Smooth muscle cell of the brain vasculature (primary cell): Measurements from ENCODE around the gene PSMA4.
A peak's percentile ranks its signal among the peaks of the same experiment; 100 is the strongest.
"Not testable (repeated sequence)": the region's sequence is repeated elsewhere in the genome, so short reads cannot be mapped to it uniquely, and the experiment has no call there.

Source experiments
- DNase-seq: peaks from one replicate; pipeline ENCODE4 v3.0.0-alpha.2; 2012; ENCODE audit warnings: low read depth, low spot score

PSMA4 gene

DNA sequence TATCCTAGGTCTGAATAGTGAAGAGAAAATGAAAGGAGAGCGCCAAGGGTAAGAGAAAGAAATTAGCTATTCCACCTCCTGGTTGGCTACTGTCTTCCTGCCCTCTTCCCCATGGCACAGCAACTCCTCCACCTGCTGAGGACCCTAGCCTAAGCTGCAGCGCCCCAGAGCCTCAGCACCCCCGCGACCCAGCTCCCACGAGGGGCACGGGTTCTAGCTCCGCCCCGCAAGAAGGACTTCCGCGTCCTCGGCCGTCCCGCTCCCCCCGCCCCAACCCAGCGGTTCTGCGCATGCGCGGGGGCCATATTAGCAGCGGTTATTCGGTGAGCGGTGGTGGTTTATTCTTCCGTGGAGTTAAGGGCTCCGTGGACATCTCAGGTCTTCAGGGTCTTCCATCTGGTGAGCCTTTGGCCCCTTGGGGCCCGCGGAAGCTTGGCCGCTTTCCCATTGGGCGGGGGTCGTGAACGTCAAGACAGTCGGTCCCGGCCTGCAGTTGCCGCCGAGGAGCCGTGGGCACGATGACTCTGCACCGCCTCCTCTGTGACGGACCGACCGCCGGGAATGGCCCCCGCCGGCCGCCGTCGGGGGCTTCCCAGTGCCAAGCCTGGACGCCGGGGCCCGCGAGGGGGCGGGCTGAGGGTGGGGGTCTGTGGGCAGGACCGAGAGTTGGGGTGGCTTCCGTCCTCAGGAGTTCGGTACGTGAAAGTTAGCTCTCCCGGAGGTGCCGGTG, at the start of gene PSMA4:
Gene PSMA4, plus strand, starts transcription at position 304 of the 730 bp plus-strand sequence. CDS start 1,484 bp downstream, outside the sequence.
- DNase-seq: peak; percentile 58

DNA sequence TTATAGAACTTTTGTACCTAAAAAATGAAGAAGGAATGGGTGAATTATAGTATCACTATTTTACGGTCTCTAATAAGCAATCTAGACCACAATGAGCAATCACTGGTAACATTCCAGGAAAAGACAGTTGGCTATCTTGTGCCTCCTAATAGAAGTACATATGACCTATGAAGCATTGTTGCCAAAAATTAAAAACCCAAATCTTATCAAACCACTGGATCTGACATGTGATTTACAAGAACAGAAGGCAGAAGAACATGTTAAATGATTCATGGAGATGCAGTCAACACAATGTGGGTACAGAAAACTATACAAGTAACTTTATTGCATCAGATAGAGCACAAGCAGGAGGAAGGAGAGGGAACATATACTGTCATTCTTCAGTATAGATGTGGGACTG, 47.4 kb upstream of the PSMA4 start:
- no peak for DNase-seq

DNA sequence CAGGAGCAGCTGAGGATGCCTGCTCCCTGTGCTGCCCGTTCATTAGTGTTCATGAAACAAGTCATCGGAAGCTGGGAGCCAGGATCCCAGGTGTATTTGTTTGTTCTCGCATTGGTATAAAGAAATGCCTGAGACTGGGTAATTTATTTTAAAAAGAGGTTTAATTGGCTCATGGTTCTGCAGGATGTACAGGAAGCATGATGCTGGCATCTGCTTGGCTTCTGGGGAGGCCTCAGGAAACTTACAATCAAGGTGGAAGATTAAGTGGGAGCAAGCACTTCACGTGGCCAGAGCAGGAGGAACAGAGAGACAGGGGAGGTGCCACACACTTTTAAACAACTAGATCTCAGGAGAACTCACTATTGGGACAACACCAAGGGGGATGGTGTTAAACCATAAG, 38.4 kb upstream of the PSMA4 start:
- no peak for DNase-seq

DNA sequence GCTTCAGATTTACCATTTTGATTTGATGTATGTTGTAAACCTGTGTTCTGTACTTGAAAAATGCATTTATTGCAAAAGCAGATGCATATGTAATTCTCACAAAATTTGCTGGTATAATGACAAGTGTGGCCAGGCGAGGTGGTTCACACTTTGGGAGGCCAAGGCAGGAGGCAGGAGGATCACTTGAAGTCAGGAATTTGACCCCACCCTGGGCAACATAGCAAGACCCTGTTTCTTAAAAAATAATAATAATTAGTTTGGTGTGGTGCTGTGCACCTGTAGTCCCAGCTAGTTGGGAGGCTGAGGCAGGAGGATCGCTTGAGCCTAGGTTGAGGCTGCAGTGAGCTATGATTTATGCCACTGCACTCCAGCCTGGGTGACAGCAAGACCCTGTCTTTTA, 37.6 kb upstream of the PSMA4 start:
- no peak for DNase-seq

DNA sequence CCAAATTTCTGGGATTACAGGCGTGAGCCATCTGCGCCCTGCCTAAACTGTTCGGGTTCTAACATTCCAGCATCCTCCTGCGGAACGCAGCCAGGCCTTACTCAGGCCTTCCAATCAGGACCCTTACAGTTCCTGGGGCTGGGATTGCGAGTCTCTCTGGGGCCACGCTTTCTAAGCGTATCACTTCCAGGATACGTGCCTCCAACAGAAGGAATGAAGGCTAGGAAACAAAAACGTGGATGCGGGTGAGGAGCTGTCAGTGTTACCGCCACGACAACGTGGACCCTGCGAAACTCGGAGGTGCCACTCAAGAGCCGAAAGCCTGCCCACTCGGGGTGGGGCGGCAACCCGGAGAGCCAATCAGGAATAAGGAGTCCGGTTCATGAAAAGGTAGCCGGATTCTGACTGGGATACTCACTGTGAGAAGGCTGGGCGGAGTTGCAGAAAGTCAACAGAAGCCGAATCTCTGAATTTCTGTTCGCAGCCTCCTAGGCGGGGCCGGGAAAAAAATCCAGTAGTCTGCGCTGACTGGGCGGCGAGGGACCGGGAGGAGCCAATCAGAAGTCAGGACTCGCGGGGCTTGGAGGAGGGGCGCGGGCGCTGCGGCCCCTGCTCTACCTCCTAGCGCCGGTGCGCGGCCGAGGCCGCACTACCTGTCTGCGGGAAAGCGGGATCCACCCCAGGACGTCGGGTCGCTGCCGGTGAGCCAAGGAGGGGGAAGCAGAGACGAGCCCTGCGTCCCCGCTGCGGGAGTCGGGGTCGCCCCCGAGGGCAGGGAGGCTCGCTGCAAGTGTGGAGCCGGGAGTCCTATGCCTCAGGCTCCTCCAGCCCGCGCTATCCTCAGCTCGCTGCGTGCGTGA, 33.0 kb upstream of the PSMA4 start, which contains the start of gene HYKK:
Gene HYKK, plus strand, starts transcription at position 607 of the 860 bp plus-strand sequence. CDS start 5,512 bp downstream, outside the sequence.
- DNase-seq: peak; percentile 91

DNA sequence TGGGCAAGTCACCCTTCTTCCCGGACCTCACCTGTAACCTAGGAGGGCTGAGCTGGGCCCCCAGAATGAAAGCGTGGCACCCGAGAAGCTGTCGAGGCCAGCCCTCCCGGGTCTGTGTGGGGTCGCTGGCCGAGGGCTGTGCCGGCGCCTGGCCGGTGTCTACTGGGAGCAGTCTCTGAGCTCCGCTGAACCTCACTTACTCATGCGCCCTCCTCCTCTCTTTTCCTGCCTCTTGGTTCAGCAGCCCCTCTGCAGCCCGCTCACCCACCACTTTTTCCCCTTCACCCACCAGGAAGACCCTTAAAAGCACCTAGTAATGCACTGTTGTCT, 32.4 kb upstream of the PSMA4 start:
- no peak for DNase-seq

DNA sequence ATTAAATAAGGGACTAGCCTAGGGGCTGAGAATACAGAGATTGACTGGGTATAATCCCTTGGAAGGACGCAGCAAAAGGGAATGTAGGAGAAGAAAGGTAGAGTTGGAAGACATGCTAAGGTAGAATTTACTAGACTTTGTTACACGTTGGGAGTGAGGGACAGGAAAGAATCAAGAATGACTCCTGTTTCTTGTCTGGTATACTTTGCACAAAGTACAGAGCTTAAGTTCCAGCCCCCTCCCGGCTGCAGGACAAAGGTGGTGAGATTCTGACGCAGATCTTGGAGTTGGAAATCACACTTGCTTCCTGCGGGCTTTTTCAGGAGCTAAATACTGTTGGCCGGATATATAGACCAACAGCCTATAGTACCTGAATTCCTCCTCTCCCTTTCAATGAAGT, 32.0 kb upstream of the PSMA4 start:
- no peak for DNase-seq

DNA sequence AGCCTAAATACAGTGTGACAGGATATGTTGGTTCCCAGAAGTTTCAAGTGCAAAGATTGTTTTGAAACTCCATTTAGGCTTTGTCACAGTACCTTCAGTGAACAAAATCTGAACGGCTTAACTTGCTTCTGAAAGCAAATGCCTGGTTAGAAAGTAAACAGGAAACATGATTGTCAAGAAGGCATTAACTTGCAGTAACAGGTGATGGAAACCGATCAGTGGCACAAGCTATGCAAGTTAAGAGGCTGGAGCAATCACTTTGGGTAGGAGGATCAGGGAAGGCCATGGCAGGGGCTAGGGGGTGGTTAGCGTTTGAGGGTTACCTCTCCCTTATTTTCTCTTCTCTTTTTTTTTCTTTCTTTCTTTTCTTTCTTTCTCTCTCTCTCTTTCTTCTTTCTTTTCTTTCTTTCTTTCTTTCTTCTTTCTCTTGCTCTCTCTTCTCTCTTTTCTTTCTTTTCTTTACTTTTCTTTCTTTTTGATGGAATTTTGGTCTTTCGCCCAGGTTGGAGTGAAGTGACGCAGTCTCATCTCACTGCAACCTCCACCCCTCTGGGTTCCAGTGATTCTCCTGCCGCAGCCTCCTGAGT, 30.4 kb upstream of the PSMA4 start:
- no peak for DNase-seq

DNA sequence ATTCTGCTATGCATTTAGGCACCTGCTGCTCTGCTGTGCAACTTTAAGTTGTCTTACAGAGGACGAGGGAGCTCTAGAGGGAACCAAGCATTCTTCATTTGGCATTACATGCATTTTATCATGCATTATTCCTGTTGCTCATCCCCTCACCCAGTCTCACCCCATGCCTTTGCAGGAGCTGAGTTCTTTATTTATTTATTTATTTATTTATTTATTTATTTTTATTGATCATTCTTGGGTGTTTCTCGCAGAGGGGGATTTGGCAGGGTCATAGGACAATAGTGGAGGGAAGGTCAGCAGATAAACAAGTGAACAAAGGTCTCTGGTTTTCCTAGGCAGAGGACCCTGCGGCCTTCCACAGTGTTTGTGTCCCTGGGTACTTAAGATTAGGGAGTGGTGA, 20.2 kb upstream of the PSMA4 start:
- DNase-seq: not testable (repeated sequence)

DNA sequence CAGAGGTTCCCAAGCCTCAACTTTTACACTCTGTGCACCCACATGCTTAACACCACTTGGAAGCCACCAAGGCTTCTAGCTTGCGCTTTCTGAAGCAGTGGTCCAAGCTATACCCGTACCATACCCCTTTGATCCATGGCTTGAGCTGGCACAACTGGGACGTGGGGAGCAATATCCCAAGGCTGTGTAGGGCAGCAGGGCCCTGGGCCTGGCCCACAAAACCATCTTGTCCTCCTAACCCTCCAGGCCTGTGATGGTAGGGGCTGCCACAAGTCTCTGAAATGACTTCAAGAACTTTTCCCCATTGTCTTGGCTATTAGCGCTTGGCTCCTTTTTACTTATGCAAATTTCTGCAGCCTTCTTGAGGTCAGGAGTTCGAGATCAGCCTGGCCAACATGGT, 16.0 kb upstream of the PSMA4 start:
- no peak for DNase-seq

DNA sequence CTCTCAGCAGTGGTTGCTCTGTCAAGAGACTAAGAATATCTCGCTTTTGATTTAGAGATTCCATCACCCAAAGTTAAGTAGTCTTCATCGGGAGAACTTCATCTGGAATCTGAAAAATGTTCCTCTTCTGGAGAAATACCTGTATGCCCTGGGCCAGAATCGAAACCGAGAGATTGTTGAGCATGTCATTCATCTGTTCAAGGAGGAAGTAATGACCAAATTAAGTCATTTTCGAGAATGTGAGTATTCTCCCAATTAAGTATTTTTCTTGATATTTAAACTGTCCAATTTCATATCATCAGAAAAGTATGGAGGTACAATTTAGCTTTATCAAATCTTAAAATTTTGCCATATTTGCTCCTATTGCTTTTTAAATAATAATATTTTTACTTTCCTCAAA, 12.9 kb upstream of the PSMA4 start:
- no peak for DNase-seq

DNA sequence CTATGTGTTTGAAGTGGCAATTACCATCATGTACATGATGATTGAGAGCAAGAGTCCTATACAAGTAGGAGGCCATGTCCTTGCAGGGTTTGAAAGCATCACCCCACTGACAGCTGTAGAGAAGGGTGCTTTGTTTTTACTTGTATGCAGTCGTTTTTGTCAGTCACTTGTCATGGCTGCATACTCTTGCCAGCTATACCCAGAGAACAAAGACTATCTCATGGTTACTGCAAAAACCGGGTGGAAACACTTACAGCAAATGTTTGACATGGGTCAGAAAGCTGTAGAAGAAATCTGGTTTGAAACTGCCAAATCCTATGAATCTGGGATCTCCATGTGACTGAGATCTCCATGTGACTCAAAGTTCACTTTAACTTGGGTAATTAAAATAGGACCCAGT, 6.9 kb upstream of the PSMA4 start:
- DNase-seq: no peak

DNA sequence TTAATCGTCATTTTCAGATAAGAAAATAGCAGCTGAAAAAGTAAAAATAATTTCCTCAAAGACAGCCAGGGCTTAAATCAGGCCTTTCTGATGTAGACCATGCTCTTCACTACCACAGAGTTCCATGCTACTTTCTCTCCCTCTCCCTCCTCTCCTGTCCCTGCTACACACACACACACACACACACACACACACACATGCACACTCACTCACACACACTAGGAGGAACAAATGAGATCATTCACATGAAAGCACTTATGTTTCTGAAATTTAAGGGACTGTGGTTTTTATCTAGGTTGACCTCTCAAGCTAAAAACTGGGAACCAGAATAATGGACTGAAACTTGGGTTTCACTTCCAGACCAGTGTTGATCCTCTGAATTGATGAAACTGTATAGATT, 4.1 kb upstream of the PSMA4 start:
- DNase-seq: no peak

DNA sequence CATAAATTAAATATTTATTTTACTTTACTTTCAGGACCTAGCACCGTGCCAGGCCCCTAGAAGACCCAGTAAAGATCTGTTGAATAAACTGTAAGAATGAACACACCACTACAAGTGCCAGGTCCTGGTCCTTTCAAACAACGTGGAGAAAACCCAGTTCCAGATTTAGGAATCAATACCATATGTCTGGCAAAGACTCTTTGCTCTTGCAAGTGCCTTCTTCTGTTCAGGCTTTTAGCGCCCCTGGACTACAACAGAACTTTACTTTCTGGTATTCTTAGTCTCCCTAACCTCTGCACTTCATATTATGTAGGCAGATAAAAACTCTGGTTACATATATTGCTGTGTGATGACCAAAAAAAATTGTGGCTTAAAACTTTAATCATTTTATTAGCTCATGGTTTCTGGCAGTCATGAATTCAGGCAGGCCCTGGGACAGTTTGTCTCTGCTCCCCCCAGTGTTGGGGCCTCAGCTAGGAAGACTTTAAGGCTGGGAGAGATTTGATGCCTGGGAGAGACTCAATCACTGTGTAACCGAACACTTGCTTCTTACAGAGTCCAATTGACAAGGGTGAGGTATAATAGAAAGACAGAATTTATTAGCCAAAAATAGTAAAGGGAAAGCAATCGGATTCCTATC, 2.9 kb upstream of the PSMA4 start:
- no peak for DNase-seq

DNA sequence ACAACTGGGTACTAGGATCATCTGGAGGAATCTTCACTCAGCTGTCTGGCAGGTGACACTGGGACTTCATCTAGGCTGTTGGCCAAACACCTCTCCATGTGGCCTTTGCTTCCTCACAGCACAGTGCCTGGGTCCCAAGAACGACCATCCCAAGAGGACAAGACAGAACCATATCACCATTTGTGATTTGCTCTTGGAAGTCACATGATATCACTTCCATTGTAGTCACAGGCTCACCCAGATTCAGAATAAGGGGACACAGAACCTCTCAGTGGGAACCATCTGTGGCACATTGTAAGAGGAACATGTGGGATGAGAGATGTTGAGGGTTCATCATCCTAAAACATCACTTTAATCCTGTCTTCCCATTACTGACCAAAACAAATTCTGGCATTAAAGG, 1.9 kb upstream of the PSMA4 start:
- no peak for DNase-seq

DNA sequence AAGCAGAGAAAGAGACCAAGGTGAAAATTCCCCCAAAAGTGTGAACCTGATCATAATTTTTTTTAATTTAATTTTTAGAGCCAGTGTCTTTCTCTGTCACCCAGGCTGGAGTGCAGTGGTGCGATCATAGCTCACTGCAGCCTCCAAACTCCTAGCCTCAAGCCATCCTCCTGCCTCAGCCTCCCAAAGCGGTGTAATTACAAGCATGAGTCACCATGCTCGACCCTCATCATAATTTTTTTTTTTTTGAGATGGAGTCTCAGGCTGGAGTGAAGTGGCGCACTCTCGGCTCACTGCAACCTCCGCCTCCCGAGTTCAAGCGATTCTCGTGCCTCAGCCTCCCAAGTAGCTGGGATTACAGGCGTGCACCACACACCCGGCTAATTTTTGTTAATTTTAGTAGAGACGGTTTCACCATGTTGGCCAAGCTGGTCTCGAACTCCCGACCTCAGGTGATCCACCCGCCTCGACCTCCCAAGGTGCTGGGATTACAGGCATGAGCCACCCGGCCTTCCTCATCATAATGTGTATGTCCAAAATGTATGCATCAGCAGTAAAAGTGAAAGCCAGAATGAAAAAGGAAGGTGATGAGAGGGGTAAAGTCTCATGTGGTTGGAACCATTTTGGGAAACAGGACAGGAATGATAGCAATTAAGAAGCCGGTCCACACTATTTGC, 642 bp upstream of the PSMA4 start:
- DNase-seq: not testable (repeated sequence)

DNA sequence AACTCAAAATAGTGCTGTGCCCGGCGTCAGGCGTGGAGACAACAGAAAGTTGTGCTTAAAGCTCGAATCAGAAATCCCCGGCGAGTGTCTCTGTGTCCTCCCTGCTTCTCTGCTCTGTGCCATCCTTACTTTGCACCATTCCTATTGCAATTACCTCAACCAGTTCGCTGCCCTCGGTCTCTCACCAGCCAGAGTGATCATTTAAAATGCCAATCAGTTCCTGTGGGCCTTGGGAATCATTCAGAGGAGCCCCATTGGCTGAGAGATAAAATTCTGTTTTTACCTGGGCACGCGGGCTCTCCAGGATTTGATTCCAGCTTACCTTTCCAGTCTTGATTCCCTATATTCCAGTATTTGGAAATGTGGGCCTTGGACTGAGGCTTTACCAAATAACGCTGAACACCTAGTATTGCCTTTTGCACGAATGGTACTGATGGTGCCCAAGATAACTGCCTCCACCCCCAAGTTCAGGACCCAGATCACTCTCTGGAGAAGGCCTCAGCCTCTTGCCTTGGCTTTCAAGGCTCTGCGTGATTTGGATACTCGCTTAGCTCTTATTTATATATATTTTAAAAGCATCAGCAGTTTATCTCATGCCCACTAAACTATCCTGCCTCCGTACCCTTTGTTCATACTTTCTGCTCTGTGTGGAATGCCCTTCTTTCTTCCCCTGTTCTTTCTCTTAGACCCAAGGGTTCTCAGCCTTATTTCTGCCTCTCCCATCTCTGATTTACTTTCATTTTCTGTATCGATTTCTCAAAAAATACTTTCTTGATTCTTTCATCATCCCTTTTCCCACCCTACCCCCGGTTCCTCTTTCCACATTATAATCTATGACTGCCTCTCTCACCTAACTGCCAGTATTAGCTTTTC, 863 bp downstream of the PSMA4 start:
- no peak for DNase-seq

DNA sequence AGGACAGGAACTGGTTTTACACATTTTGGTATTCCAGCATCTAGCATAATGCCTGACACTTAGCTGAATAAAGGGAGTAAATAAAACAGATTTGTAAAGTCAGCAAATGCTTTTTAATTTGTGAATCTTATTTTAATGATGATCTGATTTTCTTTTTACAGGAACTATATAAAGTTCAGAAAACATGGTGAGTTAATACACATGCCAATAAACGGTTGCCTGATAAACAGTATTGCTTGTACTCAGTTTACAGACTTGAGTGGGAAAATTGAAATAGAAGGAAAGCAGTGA, 1.4 kb downstream of the PSMA4 start:
- DNase-seq: no peak

DNA sequence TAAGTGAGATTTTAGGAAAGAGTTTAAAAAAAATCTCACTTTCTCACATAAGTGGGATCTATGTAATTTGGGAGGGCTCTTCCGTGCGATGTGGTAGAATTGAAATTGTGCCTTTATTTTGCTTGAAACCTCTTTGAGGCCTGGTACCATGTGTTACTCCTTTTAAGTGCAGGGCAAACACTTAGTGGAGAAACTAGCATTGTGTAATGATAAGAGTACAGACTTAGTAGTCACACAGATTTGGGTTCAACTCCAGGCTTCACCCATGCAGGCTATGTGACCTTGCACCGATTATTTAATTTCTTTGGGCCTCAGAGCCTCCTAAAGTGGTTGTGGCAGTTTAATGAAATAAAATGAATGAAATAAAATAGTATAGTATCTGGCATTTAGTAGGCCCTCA, 2.4 kb downstream of the PSMA4 start:
- no peak for DNase-seq

DNA sequence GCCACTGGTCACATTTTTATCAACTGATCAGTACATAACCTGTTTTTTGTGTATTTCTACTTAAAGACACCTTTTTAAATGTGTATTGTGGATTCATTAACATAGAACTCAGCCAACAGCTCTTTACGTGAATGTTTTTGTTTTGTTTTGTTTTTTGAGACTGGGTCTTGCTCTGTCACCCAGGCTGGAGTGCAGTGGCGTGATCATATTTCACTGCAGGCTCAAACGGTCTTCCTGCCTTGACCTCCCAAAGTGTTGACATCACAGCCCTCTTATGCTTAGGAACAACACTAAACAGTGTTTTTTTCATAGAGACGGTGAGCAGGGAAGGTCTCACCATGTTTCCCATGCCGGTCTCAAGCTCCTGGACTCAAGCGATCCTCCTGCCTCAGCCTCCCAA, 9.9 kb downstream of the PSMA4 start:
- no peak for DNase-seq

DNA sequence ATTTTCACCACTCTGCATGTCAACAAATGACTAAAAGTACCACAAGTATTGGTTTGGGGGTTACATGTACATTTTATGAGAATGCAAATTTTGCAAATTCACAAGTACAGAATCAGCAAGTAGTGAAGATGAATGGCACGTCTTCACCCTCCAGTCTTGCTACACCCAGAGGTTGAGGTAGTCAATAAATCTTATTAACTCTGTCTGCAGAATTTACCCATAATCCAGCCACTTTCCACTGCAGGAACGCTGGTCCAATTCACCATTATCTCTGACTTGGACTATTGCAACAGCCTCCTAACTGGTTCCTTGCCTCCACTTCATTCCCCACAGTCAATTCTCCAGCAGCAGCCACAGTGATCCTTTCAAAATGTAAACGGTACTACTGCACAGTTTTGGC, 10.6 kb downstream of the PSMA4 start:
- DNase-seq: no peak
